HG03520 (cell line): Measurements from ENCODE around the gene UNC13C.

Experiments
- ATAC-seq: cut with Tn5 transposase; IDR thresholded peaks from one replicate; pipeline ENCODE4 v1.9.1; 2021; ENCODE audit warnings: mild to moderate bottlenecking, moderate library complexity; ENCODE audit not compliant: unreplicated experiment

Gene UNC13C

DNA sequence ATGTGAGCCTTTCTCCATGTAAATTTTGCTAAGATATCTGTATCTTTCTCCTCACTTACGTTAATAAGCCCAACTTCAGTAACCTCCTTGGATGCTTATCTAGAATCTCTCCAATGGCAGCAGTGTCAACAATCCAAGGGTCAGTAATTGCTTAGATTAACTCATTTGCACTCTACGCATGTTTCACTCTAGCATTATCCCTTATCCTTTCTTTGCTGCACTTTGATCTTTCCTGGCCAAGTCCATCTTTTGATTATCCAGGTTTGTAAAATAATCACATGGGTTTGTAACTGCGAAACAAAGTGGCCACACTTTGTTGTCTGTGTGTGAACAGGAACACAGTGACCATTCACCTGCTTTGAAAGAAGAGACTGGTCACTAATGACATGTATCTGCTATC is 640.9 kb downstream of the UNC13C start:
- ATAC-seq, result no peak

DNA sequence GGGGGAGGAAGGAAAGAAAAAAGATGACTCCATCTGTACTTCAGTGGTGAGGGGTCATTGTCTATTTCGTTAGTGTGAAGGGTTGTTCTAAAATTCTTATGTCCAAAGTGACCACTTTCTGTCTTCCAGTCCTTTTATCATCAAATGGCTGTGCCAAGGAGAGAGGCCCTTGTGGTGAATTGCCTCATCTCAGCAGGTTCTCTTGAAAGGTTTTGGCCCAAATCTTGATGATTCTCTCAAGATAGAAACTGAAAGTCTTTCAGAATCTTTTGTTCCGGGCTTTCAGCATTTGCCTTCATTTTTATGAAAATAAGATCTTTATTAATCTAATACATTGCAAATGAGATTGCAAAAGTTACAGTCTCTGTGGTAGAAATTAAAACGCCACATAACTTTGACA is 642.7 kb downstream of the UNC13C start:
- no peak for ATAC-seq

GRCh38 chr15:54636147-54636546 is 657.9 kb downstream of the UNC13C start:
- no peak for ATAC-seq

DNA sequence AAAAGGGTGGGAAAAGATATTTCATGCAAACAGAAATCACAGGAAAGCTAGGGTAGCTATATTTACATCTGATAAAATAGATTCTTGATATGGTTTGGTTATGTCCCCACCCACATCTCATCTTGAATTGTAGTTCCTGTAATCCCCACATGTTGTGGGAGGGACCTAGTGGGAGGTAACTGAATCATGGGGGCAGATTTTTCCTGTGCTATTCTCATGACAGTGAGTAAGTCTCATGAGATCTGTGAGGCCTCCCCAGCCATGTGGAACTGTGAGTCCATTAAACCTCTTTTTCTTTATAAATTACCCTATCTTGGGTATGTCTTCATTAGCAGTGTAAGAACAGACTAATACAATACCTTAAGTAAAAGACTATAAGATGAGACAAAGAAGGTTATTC is 660.4 kb downstream of the UNC13C start:
- no peak for ATAC-seq

DNA sequence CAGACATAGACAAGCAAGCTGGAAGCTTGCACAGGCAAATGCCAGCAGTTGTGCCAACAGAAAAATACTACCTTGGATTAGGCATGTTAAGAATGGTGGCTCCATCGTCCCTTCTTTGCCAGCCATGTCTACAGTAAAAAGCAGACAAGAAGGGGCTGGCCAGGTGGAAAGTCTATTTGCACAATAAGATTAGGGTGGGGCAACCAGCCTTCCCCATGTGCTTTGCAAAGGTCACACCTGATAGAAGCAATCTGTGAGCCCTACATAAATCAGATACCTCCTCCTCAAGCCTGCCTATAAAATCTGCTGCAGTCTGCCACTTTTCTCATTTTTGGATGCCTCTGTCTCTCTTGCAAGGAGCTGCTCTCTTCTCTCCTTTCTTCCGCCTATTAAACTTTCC is 662.6 kb downstream of the UNC13C start:
- no peak for ATAC-seq

DNA sequence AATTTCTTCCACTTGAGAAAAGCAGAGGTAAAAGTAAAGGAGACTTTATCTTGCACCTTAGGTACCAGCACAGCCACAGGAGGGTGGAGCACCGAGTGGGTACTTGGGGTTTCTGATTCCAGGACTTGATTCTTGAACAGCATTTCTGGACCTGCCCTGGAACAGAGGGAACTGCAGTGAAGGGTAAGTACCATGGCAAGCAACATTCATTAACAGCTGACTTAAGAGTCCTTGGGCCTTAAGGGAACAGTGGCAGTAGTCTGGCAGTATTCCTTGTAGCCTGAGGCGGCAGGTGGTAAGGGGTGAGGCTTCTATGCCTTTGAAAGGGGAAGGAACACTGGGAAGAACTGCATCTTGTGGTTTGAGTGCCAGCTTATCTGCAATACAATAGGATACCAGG is 666.6 kb downstream of the UNC13C start:
- ATAC-seq, result no peak

DNA sequence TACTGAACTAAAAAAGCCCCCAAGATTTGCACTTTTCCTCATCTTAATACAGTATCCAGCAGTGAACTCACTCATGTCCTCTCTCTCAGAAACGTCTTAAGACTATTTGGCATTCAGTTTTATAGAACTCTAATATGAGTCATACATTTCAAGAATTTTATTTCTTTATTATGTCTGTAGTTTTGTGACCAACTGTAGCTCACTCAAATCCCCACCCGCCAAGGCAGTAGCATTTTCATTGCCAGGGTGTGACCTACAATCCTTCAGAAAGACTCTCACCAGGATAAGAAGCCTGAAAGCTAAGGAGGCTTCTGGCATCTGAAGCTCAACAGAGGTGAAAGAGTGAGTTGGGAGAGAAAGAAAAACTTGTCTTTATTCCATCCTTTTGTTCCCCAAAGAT is 681.4 kb downstream of the UNC13C start:
- ATAC-seq, result no peak

DNA sequence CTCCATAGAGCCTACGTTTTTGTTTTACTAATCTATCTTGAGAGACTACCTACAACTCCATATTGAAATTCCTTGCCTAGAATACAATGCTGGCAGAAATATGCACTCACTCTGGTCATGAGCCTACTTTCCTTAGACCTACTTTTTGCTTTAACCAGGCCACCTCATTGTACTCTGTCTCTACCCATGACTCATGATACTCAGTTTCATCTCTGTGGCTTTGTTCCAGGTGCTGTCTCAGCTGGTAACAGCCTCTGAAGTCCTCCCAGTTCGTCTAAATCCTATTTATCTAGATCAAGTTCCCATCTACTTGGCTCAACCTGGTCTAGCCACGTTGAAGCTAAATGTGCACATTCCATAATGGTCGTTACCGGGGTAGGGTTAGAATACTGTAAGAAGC is 682.1 kb downstream of the UNC13C start:
- no peak for ATAC-seq

- no peak for ATAC-seq
Measured at GRCh38 chr15:54675241-54675640, 697.0 kb downstream of the UNC13C start.

DNA sequence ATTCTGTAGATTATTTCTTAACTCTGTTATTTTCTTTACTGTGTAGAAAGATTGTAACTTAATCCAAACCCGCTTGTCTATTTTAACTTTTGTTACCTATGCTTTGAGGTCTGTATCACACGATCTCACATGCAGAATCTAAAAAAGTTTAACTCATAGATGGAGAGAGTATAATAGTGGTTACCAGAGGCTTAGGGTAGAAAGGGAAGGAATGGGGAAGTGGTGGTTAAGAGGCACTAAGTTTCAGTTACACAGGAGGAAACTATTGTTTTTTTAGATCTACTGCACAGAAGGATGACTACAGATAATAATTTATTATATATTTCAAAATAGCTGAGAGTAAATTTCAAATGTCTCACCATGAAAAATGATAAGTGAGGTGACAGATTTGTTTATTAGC is 703.3 kb downstream of the UNC13C start:
- ATAC-seq, result no peak
